ENCODE measurements around the gene VANGL1.
"Not testable (repeated sequence)": the region's sequence is repeated elsewhere in the genome, so short reads cannot be mapped to it uniquely, and the experiment has no call there.

The VANGL1 gene

DNA sequence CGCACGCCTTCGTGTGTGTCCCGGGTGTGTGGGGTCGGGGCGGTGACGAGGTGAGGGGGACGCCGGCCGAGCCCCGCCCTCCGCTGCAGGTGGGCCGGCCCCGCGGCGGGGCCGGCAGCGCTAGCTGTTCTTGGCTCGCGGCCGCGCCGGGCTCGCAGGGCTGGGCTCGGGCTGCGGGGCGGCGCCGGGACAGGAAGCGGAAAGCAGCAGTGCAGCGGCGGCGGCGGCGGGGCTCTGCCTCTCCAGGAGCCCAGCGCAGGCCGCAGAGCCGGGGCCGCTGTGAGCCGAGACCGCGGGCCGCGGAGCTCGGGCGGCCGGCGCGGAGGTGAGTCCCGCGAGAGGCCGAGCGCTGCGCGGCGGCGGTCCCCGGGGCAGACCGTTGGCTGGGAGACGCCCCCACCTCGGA, at the start of gene VANGL1:
TSS of gene VANGL1 (plus strand) at position 209 of the 406 bp plus-strand sequence. CDS start 9,444 bp downstream, outside the sequence.
- peak; percentile 59 to 68 for DNase-seq

DNA sequence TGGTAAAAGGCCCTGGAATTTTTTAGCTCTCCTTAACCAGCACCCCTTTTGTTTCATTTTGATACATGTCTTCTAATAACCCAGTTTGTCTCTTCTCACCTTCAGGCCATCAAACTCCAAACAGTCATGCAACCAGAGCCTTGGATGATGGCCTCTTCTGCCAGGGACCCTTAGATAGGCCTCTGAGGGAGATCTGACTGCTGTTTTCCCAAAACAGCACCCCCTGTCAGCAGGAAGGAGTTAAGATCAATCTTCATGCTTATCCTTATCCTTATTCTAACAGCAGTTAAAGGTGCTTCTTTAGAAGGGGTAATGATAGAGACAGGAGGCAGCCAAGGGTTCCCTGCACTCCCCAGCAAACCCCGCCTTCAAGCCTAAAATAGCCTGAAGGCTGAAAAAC, 49.5 kb upstream of the VANGL1 start:
- DNase-seq: no peak

DNA sequence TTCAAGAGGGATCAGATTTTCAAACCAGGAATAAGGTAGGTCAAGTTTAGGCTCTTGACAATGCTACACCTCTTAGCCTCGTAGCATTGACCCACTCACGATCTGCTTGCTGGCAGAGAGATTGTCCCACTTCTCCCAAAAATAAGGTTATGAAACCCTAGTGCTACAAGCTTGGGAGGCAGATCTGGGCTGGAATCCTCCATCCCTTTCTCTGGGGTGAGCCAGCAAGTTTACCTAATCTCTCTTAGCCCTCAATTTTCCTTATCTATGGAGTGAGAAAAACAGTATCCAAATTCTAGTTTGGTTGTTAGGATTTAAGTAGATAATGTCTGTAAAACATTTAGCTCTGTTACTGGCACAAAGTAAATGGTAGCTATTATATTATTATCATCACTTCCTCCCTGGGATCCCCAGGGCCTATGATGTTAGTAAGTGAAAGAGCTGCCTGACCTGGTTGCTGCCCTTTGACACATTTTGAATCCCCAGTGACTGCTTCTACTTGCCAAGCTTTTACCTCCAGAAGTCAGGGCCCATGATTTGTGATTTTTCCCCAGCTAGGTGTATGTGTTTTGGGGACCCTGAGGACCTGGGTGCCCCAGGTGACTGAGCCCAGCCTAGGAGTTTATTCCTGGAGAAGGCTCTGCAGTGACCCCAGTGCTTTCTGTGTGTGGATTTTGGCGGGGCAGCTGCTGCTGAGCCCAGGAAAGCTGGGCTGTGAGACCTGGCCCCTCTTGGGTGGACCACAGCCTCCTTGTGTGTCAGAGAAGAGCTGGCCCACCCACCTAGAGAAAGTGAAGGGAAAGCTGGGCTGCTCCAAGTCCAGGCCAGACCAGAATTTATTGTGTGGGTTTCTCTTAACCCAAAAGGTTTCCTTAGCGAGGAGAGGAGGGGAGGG, 48.2 kb upstream of the VANGL1 start:
- no peak for DNase-seq

DNA sequence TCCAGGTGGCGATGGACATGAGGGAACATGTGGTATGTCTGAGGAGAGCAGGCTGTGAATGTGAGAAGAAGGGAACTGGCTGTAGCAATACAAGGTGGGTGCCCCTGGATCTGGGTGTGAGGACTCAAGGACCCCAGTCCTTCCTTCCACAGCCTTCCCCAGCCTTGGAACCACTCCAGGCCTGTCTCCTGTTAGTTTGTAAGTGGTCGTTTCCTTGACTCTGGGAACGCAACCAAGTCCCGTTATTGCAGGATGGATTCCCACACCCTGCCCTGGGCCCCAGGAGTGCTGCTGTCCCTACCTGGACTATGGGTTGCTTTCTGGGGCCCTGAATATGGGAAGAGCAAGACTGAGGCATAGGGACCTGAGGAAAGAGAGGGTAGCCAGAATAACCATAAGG, 47.2 kb upstream of the VANGL1 start:
- no peak for DNase-seq

DNA sequence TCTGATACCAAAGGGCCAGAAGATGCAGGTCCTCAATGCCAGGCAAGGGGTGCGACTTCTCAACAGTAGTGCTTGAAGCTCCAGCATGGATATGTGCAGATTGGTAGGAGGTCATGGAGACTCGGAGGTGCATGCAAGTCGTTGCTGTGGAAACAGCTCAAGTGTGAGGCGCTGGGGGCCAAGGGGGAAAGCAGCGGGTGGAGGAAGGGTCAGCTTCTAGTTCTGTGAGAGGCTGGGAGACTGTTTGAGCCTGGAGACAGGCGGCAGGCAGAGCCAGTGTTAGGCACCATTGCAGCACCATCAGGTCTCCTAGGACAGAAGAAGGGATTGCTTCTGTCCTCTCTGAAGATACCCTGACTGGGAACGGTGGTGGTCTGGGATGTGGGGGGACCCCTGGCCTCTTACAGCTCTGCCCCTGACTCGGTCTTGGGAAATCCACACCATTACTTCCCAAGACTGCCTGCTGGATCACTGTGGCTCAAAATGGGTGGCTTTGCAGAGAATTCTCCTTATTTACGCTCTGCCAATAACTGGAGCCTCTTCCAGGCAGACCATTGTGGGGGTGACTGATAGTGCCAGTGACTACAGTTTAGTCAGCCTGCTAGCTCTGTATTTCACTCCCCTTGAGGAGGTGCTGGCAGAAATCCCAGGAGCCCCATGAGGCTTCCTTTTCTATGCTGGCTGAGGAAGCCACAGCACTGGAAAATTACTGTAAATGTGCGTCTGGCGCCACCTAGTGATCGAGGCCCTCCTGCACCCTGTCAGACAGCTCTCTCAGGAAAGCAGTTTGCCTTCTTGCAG, 46.3 kb upstream of the VANGL1 start:
- peak; percentile 79 to 81 for DNase-seq

DNA sequence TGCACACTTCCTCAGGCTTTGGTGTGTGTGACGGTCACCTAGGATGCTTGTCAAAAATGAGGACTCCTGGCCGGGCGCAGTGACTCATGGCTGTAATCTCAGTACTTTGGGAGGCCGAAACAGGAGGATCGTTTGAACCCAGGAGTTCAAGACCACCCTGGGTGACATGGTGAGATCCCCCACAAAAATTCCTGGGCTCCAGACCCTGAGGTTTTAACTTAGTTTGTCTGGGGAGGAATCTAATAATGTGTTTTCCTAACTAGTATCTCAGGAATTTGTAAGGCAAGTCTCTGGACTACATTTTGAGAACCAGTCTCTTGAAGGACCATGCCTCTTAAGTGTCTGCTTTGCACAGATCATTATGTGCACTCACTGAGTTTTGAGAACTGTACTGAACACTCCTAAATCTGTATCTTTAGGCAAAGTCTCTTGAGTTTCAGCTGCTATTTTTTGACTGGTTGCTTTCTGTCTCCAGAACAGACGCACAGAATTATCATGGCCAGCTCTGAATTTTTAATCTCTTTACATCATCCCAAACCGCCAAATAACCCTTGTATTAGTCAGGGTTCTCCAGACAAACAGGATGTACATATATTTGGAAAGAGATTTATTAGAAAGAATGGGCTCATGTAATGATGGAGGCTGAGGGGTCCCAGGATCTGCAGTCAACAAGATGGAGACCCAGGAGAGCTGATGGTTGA, 45.5 kb upstream of the VANGL1 start:
- DNase-seq: no peak

DNA sequence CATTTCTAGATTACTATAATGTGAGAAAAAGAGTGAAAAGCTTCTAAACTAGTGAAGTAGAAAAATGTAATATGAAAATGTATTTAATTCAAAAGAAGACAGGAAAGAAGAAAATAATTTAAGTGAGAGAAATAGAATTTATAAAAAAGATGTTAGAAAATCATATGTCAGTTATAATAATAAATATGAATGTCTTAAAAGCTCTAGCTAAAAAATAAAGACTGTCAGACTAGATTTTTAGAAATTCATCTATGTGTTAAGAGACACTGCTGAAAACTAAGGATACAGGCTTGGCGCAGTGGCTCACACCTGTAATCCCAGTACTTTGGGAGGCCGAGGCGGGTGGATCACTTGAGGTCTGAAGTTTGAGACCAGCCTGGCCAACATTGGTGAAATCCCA, 37.3 kb upstream of the VANGL1 start:
- DNase-seq: no peak

DNA sequence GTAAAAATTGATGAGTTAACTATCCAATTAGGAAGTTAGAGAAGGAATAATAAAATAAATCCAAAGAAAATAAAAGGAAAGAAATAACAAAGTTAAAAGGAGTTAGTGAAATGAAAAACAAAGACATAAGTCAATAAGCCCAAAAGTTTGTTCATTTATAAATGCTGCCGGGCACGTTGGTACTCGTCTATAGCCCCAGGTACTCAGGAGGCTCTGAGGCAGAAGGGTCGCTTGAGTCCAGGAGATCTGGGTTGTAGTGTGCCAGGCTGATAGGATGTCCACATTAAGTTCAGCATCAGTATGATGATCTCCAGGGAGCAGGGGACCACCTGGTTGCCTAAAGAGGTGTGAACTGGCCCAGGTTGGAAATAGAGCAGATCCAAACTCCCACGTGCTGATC, 35.5 kb upstream of the VANGL1 start:
- DNase-seq: no peak

DNA sequence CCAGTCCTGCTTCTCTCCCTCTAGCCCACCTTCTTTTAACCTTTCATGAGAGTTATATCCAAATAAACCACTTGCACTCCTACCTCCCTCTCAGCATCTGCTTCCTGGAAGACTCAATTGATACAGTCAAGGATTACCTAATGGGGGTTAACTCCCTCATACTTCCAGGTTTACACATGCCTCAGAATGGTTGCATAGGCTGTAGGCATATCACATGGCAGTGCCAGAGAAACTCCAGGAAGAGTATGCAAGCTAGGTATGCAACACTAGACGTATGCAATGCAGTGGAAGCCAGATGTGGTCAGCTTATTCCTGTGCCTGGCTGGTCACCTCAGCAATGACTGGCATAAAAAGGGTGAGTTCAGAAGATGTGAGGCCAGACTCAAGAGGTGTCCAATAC, 32.7 kb upstream of the VANGL1 start:
- DNase-seq: no peak

DNA sequence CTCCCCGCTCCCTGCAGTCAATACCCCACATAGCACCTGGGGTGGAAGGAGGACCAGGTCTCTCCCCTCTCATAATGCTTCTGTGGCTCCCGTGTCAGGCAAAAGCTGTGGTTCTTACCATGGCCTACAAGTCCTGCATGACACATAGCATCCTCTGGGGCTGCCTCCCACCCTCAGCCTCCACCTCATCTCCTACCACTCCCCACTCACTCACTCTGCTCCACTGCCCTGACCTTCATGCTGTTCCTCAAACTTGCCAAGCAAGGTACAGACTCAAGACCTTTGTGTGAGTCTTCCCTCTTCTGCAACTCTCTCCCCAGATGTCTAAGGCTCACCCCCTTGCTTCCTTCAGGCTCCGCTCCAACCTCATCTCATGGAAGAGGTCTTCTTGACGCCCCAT, 28.0 kb upstream of the VANGL1 start:
- no peak for DNase-seq

DNA sequence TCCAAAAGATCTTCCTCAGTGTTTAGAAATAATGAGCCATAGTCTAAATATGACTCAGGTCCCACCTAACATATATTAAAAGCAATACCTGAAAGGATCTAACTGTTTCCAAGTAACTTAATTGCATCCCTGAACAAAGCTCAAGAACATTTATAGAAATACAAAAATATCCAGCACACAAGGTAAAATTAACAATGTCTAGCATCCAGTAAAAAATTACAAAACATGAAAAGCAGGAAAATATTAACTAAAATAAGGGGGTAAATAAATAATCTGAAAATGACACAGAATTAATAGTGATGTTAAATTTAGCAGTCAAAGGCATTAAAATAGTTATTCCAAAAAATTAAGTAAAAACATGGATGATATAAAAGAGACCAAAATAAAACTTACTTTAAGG, 21.3 kb upstream of the VANGL1 start:
- no peak for DNase-seq

DNA sequence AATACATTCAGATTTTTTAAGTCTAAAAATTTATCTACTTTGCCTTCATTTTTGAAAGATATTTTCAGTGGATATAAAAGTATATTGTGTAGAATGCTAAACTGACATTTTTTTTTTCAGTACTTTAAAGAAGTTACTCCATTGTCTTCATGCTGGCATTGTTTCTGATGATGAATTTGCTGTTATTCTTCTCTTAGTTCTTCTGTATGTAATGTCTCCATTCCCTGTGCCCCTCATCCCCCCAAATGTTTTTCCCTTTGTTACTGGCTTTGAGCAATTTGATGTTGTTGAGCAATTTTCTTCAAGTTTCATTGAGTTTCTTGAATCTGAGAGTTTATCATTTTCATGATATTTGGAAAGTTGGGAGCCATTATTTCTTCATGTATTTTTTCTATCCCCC, 20.8 kb upstream of the VANGL1 start:
- DNase-seq: no peak

DNA sequence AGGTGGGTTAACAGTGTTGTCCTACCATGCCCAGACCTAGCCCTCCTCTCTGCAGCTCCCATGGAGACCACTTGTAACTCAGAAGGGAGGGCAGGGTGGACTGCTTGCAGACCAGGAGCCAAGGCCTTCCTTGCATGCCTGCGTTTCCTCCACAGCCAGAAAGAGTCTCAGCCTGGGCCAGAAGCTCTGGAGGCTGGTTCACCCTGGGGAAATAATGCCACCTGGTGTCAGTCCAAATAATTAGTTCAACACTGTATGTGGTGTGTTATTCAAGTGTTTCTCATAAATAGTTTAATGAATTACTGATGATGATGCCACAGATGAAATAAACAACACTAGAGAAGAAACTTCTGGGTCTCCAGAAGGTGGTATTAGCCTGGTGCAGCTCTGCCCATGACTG, 16.9 kb upstream of the VANGL1 start:
- no peak for DNase-seq

DNA sequence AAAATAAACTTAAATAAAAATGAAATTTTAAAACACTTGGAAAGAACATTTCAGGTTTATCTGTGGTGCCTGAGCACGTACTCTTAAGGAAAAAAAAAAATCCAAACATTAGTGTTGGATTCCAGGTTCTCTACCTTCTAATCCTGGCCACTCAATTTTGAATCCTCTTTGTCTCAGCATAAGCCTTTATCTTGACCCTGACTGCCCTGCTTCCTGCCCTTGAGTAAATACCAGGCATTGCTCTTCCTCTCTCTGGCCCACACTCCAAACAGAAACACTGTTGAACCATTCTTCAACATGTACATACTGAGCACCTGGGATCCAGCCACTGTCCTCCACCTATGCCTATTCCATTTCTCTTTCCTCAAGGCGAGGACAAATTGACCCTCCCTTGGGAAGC, 11.4 kb upstream of the VANGL1 start:
- no peak for DNase-seq

DNA sequence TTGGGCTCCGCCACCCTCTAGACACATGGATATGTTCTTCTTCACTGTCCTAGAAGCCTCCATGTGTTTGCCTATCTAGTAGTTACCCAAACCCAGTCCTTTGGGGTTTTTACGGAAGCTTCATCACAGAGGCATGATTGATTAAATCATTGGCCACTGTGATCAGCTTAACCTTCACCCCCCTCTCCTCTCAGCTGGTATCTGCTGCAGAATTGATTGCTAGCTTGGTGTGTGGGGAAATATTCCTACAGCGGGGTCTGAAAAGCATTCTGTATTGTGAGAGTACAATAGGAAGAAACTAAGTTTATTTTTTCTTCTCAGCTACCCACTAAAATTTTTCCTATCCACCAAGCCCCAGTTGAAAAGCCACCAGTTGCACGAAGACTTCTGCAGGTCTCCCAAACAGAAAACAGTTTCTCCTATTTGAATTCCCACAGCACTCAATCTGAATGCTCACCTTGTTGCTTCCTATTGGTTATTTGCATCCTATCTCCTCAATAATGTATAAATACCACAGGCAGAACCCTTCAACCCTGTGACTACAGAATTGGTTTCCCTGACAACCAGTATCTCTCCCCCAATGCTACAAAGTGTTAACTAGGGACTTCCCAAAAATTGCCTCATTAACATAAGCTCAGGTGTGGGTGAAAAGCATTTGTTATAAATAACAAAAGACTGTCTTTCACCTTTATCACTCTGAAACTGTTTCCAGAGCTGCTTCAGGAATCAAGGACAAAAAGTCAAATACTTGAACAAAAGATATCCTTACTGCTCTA, 9.3 kb upstream of the VANGL1 start:
- no peak for DNase-seq

DNA sequence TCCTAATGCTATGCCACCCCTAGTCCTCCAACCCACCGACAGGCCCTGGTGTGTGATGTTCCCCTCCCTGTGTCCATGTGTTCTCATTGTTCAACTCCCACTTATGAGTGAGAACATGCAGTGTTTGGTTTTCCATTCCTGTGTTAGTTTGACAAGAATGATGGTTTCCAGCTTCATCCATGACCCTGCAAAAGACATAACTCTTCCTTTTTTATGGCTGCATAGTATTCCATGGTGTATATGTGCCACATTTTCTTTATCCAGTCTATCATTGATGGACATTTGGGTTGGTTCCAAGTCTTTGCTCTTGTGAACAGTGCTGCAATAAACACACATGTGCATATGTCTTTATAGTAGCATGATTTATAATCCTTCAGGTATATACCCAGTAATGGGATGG, 8.2 kb upstream of the VANGL1 start:
- not testable (repeated sequence) for DNase-seq

DNA sequence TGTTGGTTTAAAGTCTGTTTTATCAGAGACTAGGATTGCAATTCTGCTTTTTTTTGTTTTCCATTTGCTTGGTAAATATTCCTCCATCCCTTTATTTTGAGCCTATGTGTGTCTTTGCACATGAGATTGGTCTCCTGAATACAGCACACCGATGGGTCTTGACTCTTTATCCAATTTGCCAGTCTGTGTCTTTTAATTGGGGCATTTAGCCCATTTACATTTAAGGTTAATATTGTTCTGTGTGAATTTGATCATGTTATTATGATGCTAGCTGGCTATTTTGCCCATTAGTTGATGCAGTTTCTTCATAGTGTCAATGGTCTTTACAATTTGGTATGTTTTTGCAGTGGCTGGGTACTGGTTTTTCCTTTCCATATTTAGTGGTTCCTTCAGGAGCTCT, 4.5 kb upstream of the VANGL1 start:
- DNase-seq: not testable (repeated sequence)

DNA sequence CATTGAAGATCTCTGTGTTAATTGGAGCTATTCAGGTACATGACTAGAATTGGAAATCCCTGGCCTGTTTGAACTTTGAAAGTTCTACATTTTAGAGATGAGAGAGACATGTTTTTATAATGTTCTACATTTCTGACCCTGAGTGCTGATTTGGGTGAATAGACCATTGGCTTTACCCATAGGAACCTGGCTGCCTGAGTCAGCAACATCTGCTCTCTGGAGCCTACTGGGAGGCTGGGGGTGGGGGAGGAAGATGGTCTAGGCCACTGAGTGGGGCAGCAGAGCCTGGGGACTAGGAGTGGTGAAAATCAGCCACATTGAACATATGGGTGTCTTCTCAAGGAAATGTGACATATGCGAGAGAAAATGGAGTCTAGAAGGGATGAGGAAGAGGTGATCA, 1.4 kb upstream of the VANGL1 start:
- no peak for DNase-seq

DNA sequence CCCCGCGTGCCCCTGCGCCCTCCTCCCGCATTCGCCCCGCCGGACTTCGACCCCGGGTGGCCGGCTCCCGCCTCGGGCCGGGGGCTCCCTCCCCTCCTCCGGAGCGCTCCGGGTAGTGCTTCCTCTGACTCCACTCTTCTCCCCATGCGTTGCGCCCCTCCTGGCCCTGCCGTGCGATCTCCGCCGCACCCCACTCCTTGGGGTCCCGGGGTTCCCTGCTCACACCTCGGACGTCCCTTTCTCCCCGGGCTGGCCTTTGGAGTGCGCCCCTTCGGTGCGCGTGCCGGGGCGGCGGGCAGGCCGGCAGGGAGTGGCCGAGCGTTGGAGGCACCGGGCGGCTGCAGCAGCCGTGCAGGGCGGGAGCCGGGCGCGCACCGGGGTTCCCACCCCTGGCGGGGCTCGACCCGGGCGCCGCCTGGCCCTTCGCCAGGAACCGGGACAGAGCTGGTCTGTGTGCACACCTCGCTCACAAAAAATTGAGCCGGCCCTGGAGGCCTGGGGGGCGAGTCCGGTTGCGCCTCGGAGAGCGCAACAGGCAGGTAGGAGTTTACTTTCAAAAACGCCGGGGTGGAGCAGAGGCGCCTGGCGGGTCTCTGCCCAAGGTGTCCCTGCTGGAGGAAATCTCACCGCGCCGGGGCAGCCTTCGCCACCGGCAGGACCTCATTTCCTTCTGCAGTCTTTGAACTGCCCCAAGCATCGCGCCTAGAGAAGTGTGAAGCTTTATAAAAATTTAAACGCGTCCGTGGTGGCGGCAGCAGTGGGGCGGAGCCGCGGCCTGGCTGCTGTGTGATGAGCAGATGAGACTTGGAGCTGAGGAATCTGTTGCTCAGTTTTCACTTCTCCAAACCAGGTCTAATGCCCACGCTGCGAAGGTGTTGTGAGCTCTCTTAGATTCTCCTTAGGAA, 650 bp downstream of the VANGL1 start:
- DNase-seq: peak; percentile 50 to 55

DNA sequence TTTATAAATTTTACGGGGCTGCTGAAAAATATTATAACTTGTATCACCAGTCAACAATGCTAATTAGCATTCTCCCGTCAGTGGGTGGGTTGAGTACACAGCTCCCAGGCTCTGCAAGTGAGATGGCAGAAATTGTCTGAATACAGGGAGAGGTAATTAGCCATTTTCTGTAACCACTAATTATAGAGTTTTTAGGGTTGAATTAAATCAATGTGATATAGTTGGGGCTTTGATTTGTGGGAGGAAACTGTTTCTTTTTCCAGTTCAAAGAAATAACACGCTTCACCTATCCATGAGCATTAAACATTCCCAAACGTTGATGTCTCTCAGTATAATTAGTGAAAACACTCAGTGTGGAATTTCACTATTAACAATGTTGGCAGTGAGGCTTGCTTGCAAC, 1.5 kb downstream of the VANGL1 start:
- no peak for DNase-seq

DNA sequence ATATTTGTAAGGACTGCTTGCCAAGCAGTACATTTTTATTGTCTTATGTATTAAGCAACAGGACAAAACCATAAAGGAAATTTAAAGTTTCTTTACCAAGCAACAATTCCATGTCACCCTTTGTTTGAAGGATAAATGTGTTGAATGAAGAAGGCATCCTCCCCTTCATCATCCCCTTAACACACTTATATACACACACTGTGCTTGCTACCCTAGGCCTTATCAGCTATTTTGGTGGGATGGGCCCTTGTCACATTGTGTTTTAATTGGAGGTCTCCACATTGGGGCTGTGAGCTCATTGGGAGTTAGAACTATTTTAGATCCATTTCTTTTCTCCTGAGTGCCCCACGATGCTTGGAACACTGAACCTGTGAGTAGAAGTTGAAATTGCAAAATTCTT, 1.9 kb downstream of the VANGL1 start:
- no peak for DNase-seq

DNA sequence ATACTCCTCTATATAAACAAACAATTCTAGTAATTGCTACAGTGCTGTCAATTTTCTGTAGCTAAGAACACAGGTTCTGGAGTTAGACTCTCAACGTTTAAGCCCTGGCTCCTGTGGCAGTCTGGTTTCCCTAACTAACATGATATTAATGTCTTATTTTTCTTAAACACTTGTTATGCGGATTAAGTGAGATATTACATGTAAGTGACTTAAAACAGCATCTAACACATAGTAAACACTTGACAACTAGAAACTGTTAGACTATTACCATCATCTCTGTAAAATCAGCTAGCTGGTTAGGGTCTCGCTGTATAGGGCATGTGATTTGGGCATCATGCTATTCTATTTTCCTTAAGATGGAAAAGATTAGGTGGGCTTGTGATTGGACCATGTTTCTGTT, 2.3 kb downstream of the VANGL1 start:
- no peak for DNase-seq
